ENCODE results near the gene MTNR1B. TPM values are rescaled to one million over a fixed set of nuclear protein-coding genes. Genes with fewer than 3 reads are reported as not detected.

The MTNR1B gene
- not detected for total RNA-seq

DNA sequence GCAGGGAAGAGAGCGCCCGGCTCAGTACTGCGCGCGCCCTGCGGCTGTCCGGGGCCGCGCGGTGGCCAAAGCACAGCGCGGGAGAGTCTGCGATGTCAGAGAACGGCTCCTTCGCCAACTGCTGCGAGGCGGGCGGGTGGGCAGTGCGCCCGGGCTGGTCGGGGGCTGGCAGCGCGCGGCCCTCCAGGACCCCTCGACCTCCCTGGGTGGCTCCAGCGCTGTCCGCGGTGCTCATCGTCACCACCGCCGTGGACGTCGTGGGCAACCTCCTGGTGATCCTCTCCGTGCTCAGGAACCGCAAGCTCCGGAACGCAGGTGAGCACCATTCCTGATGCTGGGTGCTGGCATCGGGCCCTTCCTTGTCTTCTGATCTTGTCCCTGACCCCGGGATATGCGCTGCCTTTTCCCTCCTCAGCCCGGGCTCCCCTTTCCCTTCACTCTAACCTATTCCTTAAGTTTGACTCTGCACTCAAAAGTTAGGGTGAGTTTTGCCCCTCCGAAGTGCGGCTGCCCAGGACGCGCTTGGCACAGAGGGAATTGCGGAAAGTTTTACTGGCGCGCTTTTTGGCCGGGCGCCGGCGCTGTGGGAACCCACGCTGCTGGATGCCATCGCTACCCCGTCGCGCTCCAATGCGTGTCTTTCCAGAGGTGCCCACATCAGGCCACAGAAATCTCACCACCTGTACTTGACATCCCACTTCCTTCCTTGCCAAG lies at the start of gene MTNR1B:
MTNR1B (plus strand) TSS at position 18 of the 714 bp plus-strand sequence; CDS start at position 93, 75 bp downstream.
- no peaks in the 10 kb centered on the region for H3K36me3 Mint-ChIP-seq
- intact Hi-C loops (cut with micrococcal nuclease), result loop anchor here (10.0 kb wide), 1 partner anchor 225 kb away; the partner anchor contains the start of gene SLC36A4
- ChIA-PET CTCF (no interaction called here), POLR2A (no interaction called here)
- no peak within 1 kb of the TSS for H3K27ac Mint-ChIP-seq
- no peak within 1 kb of the TSS for H3K4me3 Mint-ChIP-seq
- H3K4me1 Mint-ChIP-seq (ENCODE audit: low read depth), result peaks cover 5% of the 10 kb centered on the region
- H3K27me3 Mint-ChIP-seq, result peaks cover 7% of the 10 kb centered on the region
- DNase-seq, result no peak
- no peaks in the 10 kb centered on the region for H3K9me3 Mint-ChIP-seq

DNA sequence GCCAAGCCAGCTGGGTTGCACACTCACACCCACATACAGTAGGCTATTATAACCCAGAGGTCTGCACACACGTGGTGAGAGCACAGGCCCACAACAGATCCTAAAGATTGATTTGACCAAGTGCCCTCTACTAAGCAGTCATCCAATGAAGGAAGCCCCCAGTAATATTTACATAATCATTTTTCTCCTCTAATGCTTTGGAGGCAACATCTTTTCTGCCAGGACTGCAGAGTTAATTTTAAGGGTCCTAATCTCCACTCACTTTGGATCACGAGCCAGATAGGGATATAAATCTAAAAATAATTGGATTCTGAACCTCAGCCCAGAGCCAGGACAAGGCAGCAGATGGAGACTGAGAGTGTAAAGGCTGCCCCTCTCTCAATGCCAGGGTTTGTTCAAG lies 49.1 kb upstream of the MTNR1B start:
- Mint-ChIP-seq H3K4me3 (no peak overlapping the region), H3K27me3 (no peaks in the 10 kb centered on the region), H3K4me1 (ENCODE audit: low read depth) (no peaks in the 10 kb centered on the region), H3K9me3 (peaks cover 9% of the 10 kb centered on the region), H3K27ac (no peak overlapping the region), H3K36me3 (no peaks in the 10 kb centered on the region)
- CTCF ChIA-PET, result no interaction called here
- DNase-seq, result no peak
- intact Hi-C loops (cut with micrococcal nuclease), result no loop called here
- POLR2A ChIA-PET, result no interaction called here

DNA sequence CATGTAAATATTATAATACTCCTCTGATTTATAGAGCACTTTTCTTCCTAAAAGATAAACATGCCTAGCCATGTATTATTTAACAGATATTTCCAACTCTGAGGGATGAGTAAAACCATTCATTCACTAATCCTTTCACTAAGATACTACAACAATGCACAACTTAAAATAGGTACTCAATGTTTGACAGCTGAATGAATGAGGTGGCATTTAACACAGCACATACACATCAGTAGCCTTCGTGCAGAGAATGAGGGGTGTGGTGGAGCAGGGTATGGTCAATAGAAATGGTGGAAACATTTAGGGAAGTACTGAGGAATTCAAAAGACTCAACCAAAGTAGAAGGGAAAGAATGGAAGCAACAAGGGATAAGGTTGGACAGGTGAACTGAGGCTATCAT lies 46.7 kb upstream of the MTNR1B start:
- Mint-ChIP-seq H3K9me3 (peaks cover 10% of the 10 kb centered on the region), H3K27me3 (no peaks in the 10 kb centered on the region), H3K4me1 (ENCODE audit: low read depth) (no peaks in the 10 kb centered on the region), H3K36me3 (no peaks in the 10 kb centered on the region), H3K27ac (no peak overlapping the region), H3K4me3 (no peak overlapping the region)
- ChIA-PET POLR2A (no interaction called here), CTCF (no interaction called here)
- DNase-seq, result no peak
- intact Hi-C loops (cut with micrococcal nuclease), result no loop called here

- ChIA-PET CTCF (no interaction called here), POLR2A (no interaction called here)
- H3K36me3 Mint-ChIP-seq, result no peaks in the 10 kb centered on the region
- intact Hi-C loops (cut with micrococcal nuclease), result no loop called here
- DNase-seq, result no peak
- H3K4me1 Mint-ChIP-seq (ENCODE audit: low read depth), result no peaks in the 10 kb centered on the region
- H3K9me3 Mint-ChIP-seq, result peaks cover 10% of the 10 kb centered on the region
- H3K27me3 Mint-ChIP-seq, result no peaks in the 10 kb centered on the region
- H3K27ac Mint-ChIP-seq, result no peak overlapping the region
- H3K4me3 Mint-ChIP-seq, result no peak overlapping the region
Measured at GRCh38 chr11:92929246-92929645, 40.2 kb upstream of the MTNR1B start.

GRCh38 chr11:92929653-92930052 lies 39.8 kb upstream of the MTNR1B start:
- Mint-ChIP-seq H3K36me3 (no peaks in the 10 kb centered on the region), H3K4me3 (no peak overlapping the region), H3K27ac (no peak overlapping the region), H3K4me1 (ENCODE audit: low read depth) (no peaks in the 10 kb centered on the region), H3K9me3 (peaks cover 7% of the 10 kb centered on the region), H3K27me3 (no peaks in the 10 kb centered on the region)
- DNase-seq, result no peak
- intact Hi-C loops (cut with micrococcal nuclease), result no loop called here
- CTCF ChIA-PET, result no interaction called here
- POLR2A ChIA-PET, result no interaction called here

GRCh38 chr11:92931746-92932422 lies 37.6 kb upstream of the MTNR1B start:
- POLR2A ChIA-PET, result no interaction called here

DNA sequence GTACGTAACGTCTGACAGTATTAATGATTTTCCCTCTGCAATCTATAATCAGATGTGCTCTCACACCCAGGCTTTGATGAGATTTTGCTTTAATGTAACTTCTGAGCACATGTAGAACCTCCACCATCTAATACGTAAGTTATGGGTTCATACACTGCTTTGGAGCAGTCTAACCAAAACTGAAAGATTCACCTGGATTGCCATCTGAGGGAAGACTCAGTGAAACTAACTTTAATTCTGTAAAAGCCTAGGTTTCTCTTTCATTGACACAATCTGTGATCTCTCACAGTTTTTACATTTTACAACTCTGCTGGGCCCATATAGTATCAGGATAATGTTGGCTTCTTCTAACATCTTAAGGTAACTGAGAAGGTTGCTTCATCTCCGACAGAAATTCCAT lies 30.1 kb upstream of the MTNR1B start:
- DNase-seq, result no peak
- no peak overlapping the region for H3K27ac Mint-ChIP-seq
- no peaks in the 10 kb centered on the region for H3K36me3 Mint-ChIP-seq
- ChIA-PET POLR2A (no interaction called here), CTCF (interaction anchor here (4.9 kb wide), 1 partner anchor 287 kb away, joined by 49 read pairs; no protein-coding TSS in a partner anchor)
- H3K4me3 Mint-ChIP-seq, result no peak overlapping the region
- H3K27me3 Mint-ChIP-seq, result peaks cover 4% of the 10 kb centered on the region
- intact Hi-C loops (cut with micrococcal nuclease), result no loop called here
- H3K4me1 Mint-ChIP-seq (ENCODE audit: low read depth), result no peaks in the 10 kb centered on the region
- H3K9me3 Mint-ChIP-seq, result peaks cover 2% of the 10 kb centered on the region

More at GRCh38 chr11:92931746-92932422, 37.6 kb upstream of the MTNR1B start:
- no peak for DNase-seq
- Mint-ChIP-seq H3K27ac (no peak overlapping the region), H3K4me3 (no peak overlapping the region), H3K36me3 (no peaks in the 10 kb centered on the region), H3K9me3 (no peaks in the 10 kb centered on the region), H3K27me3 (no peaks in the 10 kb centered on the region), H3K4me1 (ENCODE audit: low read depth) (no peaks in the 10 kb centered on the region)
- intact Hi-C loops (cut with micrococcal nuclease), result no loop called here
- CTCF ChIA-PET, result no interaction called here

- intact Hi-C loops (cut with micrococcal nuclease), result loop anchor here (1.0 to 5.0 kb wide), 3 partner anchors 123 to 710 kb away; no protein-coding TSS in a partner anchor
- ChIA-PET POLR2A (no interaction called here), CTCF (interaction anchor here (0.7 to 4.9 kb wide), 17 partner anchors 9 to 306 kb away, joined by 3 to 49 read pairs (median 4); no protein-coding TSS in a partner anchor)
- peak; percentile 18 for DNase-seq
- Mint-ChIP-seq H3K9me3 (peaks cover 2% of the 10 kb centered on the region), H3K36me3 (no peaks in the 10 kb centered on the region), H3K27ac (no peak overlapping the region), H3K4me3 (no peak overlapping the region), H3K4me1 (ENCODE audit: low read depth) (no peaks in the 10 kb centered on the region), H3K27me3 (peaks cover 9% of the 10 kb centered on the region)
Measured at GRCh38 chr11:92941676-92942571, 27.5 kb upstream of the MTNR1B start.

GRCh38 chr11:92946707-92947106 lies 22.7 kb upstream of the MTNR1B start:
- no peaks in the 10 kb centered on the region for H3K36me3 Mint-ChIP-seq
- ChIA-PET CTCF (no interaction called here), POLR2A (no interaction called here)
- H3K27ac Mint-ChIP-seq, result no peak overlapping the region
- peaks cover 26% of the 10 kb centered on the region for H3K9me3 Mint-ChIP-seq
- no peak overlapping the region for H3K4me3 Mint-ChIP-seq
- no peaks in the 10 kb centered on the region for H3K4me1 Mint-ChIP-seq (ENCODE audit: low read depth)
- H3K27me3 Mint-ChIP-seq, result peaks cover 13% of the 10 kb centered on the region
- intact Hi-C loops (cut with micrococcal nuclease), result no loop called here
- no peak for DNase-seq

DNA sequence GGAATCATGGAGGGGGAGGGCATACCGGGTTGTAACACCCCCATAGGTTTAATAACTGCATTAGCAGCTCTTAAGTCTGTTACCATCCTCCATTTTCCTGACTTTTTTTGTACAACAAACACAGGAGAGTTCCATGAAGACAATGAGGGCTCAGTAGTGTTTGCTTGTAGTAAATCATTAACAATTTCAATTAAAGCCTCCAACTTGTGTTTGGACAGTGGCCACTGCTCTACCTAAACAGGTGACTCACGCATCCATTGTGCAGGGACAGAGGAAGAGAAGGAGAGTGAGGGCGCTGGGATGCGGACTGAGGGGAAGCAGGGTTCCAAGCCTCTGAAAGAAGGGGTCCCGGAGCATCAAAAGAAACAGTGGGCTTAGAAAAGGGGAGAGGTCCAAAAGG lies 21.3 kb upstream of the MTNR1B start:
- Mint-ChIP-seq H3K4me3 (no peak overlapping the region), H3K27me3 (peaks cover 10% of the 10 kb centered on the region), H3K4me1 (ENCODE audit: low read depth) (no peaks in the 10 kb centered on the region), H3K36me3 (no peaks in the 10 kb centered on the region), H3K27ac (no peak overlapping the region), H3K9me3 (peaks cover 26% of the 10 kb centered on the region)
- ChIA-PET CTCF (no interaction called here), POLR2A (no interaction called here)
- DNase-seq, result no peak
- intact Hi-C loops (cut with micrococcal nuclease), result no loop called here

GRCh38 chr11:92954003-92954402 lies 15.4 kb upstream of the MTNR1B start:
- H3K4me3 Mint-ChIP-seq, result no peak overlapping the region
- intact Hi-C loops (cut with micrococcal nuclease), result no loop called here
- H3K4me1 Mint-ChIP-seq (ENCODE audit: low read depth), result peaks cover 3% of the 10 kb centered on the region
- peaks cover 16% of the 10 kb centered on the region for H3K9me3 Mint-ChIP-seq
- ChIA-PET CTCF (interaction anchor here (2.8 kb wide), 1 partner anchor 12 kb away, joined by 9 read pairs; no protein-coding TSS in a partner anchor), POLR2A (no interaction called here)
- DNase-seq, result no peak
- no peak overlapping the region for H3K27ac Mint-ChIP-seq
- H3K27me3 Mint-ChIP-seq, result no peaks in the 10 kb centered on the region
- H3K36me3 Mint-ChIP-seq, result no peaks in the 10 kb centered on the region

- POLR2A ChIA-PET, result no interaction called here
- no peak for DNase-seq
- Mint-ChIP-seq H3K4me1 (ENCODE audit: low read depth) (peaks cover 3% of the 10 kb centered on the region), H3K27ac (no peak overlapping the region), H3K9me3 (peaks cover 2% of the 10 kb centered on the region), H3K27me3 (no peaks in the 10 kb centered on the region), H3K4me3 (no peak overlapping the region), H3K36me3 (no peaks in the 10 kb centered on the region)
- CTCF ChIA-PET, result interaction anchor here (1.1 kb wide), 1 partner anchor 13 kb away, joined by 4 read pairs; no protein-coding TSS in a partner anchor
- intact Hi-C loops (cut with micrococcal nuclease), result no loop called here
Measured at GRCh38 chr11:92955860-92956259, 13.6 kb upstream of the MTNR1B start.

Data from activated CD4-positive, alpha-beta memory T cell treated with anti-CD3 and anti-CD28 coated beads for 36 hours (primary cell).